Midbrain (tissue), 1 donor: Measurements from ENCODE around the gene UGT1A6.
"Not testable (repeated sequence)": the region's sequence is repeated elsewhere in the genome, so short reads cannot be mapped to it uniquely, and the experiment has no call there.

Source experiments
- DNase-seq: peaks from one replicate; lab custom pipeline; 2025; lab: John Stamatoyannopoulos, UW

The UGT1A6 gene

DNA sequence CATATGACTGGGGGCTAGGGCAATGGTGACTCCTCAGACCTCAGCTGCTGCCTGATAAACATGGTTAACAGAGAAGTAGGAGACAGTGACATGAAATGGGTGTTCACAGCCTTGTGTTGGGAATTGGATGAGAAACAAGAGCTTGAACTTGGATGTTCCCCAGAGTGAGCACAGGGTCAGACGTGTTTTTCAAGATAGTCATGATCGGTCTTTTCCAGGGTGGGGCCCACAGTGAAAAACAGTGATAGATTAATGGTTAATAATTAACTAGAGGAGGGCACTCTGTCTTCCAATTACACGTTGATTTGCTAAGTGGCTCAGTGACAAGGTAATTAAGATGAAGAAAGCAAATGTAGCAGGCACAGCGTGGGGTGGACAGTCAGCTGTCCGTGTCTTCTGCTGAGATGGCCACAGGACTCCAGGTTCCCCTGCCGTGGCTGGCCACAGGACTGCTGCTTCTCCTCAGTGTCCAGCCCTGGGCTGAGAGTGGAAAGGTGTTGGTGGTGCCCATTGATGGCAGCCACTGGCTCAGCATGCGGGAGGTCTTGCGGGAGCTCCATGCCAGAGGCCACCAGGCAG, 36.1 kb downstream of the UGT1A6 start, which contains the start of gene UGT1A3:
Gene UGT1A3 (plus strand): TSS at position 320 of the 579 bp plus-strand sequence. CDS start 85 bp downstream, at position 405.
- no peak for DNase-seq

DNA sequence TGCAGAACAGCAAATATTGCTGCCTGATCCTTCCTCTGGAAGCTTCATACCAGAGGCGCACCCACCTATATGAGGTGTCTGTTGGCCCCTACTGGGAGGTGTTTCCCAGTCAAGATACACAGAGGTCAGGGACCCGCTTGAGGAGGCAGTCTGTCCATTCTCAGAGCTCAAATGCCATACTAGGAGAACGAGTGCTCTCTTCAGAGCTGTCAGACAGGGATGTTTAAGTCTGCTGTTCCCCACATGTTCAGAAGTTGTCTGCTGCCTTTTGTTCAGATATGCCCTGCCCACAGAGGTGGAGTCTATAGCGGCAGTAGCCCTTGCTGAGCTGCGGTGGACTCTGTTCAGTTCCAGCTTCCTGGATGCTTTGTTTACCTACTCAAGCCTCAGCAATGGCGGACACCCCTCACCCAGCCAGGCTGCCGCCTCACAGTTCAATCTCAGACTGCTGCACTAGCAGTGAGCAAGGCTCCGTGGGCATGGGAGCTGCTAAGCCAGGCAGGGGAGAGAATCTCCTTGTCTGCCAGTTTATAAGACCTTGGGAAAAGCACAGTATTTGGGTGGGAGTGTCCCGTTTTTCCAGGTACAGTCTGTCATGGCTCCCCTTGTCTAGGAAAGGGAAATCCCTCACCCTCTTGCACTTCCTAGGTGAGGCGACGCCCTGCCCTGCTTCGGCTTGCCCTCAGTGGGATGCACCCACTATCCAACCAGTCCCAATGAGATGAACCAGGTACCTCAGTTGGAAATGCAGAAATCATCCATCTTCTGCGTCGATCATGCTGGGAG, 44.4 kb downstream of the UGT1A6 start:
- not testable (repeated sequence) for DNase-seq

DNA sequence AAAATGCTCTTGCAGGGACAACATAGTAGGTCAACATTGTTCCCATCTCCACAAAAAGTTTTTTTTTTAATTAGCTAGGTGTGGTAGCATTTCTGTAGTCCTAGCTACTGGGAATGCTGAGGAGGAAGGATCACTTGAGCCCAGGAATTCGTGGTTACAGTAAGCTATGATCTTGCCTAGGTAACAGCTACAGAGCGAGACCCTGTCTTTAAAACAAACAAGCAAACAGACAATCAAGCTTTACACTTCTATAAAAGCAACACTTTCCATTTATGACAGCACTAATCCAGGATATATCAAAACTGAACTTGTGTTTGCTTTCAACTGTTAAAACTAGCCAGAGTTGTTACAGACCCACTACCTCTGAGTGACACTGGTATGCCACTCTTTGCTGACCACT, 48.2 kb downstream of the UGT1A6 start:
- no peak for DNase-seq

DNA sequence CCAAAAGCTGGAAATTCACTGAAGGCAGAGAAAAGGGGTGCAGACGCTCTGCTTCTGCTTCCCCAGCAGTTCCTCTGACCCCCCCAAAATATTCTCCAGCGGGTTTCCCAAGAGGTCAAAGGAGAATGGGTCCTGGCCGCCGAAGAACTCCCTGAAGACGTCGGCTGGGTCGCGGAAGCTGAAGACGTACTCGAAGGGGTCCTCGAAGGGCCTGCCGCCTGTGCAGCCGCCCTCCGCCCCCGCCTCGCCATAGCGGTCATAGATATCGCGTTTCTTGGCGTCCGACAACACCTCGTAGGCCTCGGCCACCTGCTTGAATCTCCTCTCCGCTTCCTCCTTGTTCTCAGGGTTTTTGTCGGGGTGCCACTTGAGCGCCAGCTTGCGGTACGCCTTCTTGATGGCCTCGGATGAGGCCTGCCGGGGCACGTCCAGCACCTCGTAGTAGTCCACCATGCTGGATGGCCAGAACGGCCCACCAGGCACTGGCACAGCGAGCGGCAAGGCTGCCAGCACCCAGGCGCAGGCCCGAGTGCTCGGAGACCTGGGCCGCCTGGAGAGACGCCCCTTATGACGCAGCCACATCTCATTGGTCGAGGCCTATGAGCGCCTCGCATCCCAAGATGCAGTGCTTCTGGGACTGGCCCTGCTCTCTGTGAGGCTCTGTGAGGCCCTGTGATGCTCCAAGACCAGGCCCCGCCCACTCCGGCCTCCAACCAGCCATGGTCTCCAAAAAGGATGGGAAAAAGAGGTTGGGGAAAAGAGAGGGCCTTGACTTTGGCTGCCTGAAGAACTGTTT, 51.0 kb downstream of the UGT1A6 start:
- no peak for DNase-seq

- DNase-seq: no peak
Observed at GRCh38 chr2:233745073-233745755, 52.5 kb downstream of the UGT1A6 start.

DNA sequence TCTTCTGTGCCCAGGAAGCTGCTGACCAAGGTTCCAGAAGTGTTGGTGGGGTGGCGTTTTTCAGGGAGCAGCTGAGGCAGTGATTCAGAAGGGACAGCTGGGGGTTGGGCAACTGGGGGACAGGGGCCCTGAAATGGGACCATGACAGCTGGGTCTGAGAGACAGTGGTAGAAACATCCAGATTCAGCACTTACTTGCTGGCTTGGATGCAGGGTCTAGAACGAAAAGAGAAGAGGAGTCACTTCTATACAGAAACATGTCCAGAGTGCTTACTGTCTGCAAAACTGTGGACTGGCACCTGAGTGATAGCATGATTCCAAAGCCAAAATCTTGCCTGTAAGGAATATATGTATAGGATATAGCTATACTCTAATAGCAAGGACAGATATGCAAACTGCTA, 53.1 kb downstream of the UGT1A6 start:
- not testable (repeated sequence) for DNase-seq

GRCh38 chr2:233746475-233747282, 54.0 kb downstream of the UGT1A6 start:
- no peak for DNase-seq

GRCh38 chr2:233747283-233747544, 54.5 kb downstream of the UGT1A6 start:
- DNase-seq: no peak

DNA sequence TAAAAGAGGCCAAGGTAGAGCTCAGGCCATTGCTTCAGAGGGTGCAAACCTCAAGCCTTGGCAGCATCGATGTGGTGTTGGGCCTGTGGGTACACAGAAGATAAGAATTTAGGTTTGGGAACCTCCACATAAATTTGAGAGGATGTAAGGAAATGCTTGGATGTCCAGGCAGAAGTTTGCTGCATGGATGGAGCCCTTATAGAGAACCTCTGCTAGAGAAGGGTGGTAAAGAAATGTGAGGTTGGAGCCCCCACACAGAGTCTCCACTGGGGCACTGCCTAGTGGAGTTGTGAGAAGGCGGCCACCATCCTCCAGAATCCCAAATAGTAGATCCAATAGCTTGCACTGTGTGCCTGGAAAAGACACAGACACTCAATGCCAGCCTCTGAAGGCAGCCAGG, 58.0 kb downstream of the UGT1A6 start:
- not testable (repeated sequence) for DNase-seq

DNA sequence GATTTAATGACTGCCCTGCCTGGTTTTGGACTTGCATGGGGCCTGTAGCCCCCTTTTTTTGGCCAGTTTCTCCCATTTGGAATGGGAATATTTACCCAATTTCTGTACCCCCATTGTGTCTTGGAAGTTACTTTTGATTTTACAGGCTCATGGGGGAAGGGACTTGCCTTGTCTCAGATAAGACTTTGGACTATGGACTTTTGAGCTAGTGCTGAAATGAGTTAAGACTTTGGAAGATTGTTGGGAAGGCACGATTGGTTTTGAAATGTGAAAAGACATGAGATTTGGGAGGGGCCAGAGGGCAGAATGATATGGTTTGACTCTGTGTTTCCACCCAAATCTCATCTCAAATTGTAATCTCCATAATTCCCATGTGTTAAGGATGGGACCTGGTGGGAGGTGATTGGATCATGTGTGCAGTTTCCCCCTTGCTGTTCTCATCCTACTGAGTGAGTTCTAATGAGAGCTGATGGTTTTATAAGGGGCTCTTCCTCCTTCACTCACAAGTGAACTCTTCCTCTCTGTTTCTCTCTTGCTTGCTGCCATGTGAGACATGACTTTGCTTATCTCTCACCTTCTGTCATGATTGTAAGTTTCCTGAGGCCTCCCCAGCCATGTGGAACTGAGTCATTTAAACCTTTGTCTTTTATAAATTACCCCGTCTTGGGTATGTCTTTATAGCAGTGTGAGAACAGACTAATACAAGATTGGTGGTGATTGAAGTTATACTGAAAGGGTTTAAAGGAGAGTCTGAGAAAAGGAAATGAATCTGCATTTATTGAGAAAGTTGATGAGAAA, 58.7 kb downstream of the UGT1A6 start:
- DNase-seq: not testable (repeated sequence)

DNA sequence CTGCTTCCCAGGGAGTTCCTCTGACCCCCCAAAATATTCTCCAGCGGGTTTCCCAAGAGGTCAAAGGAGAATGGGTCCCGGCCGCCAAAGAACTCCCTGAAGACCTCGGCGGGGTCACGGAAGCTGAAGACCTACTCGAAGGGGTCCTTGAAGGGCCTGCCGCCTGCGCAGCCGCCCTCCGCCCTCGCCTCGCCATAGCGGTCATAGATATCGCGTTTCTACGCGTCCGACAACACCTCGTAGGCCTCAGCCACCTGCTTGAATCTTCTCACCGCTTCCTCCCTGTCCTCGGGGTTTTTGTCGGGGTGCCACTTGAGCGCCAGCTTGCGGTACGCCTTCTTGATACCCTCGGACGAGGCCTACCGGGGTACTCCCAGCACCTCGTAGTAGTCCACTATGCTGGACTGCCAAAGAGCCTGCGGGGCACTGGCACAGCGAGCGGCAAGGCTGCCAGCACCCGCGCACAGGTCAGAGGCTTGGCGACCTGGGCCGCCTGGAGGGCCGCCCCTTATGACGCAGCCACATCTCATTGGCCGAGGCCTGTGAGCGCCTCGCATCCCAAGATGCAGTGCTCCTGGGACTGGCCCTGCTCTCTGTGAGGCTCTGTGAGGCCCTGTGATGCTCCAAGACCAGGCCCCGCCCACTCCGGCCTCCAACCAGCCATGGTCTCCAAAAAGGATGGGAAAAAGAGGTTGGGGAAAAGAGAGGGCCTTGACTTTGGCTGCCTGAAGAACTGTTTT, 62.4 kb downstream of the UGT1A6 start:
- no peak for DNase-seq

DNA sequence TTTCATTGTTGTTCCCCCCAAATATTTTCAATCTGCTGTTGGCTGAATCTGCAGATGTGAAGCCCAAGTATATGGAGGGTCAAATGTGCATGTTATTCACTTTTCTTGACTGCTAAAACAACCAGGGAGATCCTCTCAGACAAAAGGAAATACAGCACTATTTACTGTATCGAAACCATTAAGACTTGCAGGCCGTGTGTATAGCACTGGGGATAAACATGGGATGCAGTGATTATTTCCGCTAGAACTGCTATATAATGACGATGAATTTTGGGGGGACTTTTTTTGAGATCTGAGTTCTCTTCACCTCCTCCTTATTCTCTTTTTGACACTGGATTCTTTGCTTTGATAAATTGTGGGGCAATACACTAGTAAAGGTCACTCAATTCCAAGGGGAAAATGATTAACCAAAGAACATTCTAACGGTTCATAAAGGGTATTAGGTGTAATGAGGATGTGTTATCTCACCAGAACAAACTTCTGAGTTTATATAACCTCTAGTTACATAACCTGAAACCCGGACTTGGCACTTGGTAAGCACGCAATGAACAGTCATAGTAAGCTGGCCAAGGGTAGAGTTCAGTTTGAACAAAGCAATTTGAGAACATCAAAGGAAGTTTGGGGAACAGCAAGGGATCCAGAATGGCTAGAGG, 63.9 kb downstream of the UGT1A6 start:
- no peak for DNase-seq

- no peak for DNase-seq
Observed at GRCh38 chr2:233758141-233758540, 65.5 kb downstream of the UGT1A6 start.

- DNase-seq: no peak
Observed at GRCh38 chr2:233758849-233759248, 66.2 kb downstream of the UGT1A6 start.

GRCh38 chr2:233760043-233760442, 67.4 kb downstream of the UGT1A6 start, which contains the start of gene UGT1A1:
Gene UGT1A1 (plus strand): TSS chr2:233760270. CDS start chr2:233760288, 18 bp downstream.
- no peak for DNase-seq

GRCh38 chr2:233761040-233761769, 68.5 kb downstream of the UGT1A6 start:
- no peak for DNase-seq

DNA sequence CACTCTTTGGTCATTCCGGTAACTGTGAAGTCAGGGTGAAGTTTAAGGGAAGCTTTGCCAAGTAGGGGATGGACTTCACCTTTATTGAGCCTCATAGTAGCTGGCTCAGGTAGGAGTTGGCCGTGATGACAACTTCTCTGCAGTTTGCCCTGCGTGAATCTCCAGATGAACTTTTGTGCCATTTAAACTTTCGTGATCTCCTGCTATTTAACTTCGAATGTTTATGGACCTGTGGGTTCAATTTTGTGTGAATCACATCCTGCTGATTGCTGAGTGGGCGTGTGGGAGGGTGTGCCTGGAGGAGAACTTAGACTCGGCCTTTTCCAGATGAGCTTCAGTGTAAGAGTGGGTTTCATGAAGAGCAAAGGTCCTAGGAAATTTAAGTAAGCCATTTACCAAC, 71.6 kb downstream of the UGT1A6 start:
- DNase-seq: no peak

GRCh38 chr2:233764761-233765160, 72.1 kb downstream of the UGT1A6 start:
- no peak for DNase-seq

- DNase-seq: no peak
Observed at GRCh38 chr2:233766416-233766815, 73.7 kb downstream of the UGT1A6 start.
